GM18508 (cell line): ENCODE results near the gene LHFPL4.

Experiments
- ATAC-seq: cut with Tn5 transposase; IDR thresholded peaks from one replicate; pipeline ENCODE4 v1.9.1; 2021; ENCODE audit warnings: moderate number of reproducible peaks; ENCODE audit not compliant: insufficient read depth, unreplicated experiment

LHFPL4 gene

GRCh38 chr3:9485248-9485647 is 68.4 kb downstream of the LHFPL4 start:
- no peak for ATAC-seq

DNA sequence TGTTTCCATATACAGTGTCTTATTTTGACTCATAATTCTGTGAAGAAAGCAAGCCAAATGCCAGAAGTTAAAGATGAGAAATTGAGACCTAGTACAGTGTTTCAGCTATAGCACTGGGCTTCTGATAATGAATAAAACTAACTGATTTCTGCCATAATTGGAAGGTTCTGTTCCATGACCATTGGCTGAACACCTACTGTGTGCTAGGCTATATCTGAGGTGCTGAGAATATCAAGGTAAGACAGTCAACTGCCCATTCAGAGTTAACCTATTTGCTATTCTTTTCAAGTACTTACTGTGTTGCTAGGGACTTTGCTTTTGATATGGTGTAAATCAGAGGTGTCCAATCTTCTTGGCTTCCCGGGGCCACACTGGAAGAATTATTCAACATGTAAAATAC is 73.4 kb downstream of the LHFPL4 start:
- no peak for ATAC-seq

GRCh38 chr3:9476935-9477334 is 76.7 kb downstream of the LHFPL4 start:
- ATAC-seq, result no peak

DNA sequence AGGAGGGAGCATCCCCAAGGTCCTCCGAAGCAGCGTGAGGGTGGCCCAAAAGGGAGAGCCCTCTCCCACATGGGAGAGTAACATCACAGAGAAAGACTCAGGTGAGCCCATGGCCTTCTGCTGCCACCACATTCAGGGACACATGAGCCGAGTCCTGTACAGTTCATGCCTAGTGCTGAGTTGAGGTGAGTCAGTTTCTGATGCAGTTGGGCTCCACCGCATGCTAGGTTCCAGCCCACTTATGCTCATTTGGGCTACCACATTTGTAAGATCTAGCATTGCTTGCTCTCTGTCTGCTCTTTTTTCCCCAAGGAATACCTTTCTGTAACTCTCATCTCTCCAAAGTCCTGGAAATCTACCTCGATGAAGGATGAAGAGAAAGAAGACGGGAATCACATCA is 79.1 kb downstream of the LHFPL4 start:
- no peak for ATAC-seq

GRCh38 chr3:9473496-9474065 is 80.0 kb downstream of the LHFPL4 start:
- no peak for ATAC-seq

GRCh38 chr3:9469986-9470385 is 83.6 kb downstream of the LHFPL4 start:
- no peak for ATAC-seq

DNA sequence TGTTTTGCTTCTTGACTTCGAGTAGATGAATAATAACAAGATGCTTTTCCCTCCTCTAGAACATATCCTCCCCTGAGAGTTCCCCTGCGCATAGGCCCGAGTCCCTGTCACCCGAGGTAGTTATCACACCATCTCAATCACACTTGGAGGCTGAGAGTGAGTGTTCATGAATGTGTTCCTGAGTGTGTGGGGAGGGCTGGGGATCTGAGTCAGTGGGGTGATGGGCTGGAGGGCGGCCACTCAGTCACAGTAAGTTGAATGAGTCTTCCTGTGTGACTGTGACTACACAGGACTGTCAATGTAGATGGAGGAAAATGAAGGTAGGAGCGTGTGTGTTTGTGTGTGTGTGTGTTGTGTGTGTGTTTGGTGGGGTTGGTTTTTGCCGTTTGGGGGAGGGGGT is 85.2 kb downstream of the LHFPL4 start:
- ATAC-seq, result no peak

GRCh38 chr3:9467451-9467850 is 86.2 kb downstream of the LHFPL4 start:
- no peak for ATAC-seq

DNA sequence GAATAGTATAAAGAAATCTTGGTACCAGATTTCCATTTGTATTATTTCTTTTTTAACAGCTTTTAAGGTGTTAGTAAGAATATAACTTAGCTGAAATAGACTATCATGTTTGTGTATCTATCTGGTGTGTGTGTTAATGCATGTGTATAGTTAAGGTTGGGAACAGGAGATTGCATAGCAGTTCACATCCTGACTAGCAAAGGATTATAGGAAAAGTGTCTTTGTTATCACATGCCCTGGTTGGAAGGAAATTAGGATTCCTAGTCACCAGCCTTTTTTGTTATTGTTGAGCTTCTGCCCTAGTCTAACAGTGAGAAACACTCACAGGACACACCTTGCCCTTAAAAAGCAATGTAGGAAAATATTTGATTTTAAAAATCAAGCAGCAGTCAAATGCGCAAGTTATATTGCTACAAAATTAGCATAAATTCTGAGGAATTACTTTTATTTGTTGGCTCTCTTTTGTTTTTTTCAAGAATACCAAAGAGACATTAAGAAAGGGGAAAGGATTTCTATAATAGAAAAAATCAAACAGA is 98.0 kb downstream of the LHFPL4 start:
- no peak for ATAC-seq

GRCh38 chr3:9452417-9452816 is 101.2 kb downstream of the LHFPL4 start:
- ATAC-seq, result no peak

GRCh38 chr3:9450991-9451390 is 102.6 kb downstream of the LHFPL4 start:
- no peak for ATAC-seq

DNA sequence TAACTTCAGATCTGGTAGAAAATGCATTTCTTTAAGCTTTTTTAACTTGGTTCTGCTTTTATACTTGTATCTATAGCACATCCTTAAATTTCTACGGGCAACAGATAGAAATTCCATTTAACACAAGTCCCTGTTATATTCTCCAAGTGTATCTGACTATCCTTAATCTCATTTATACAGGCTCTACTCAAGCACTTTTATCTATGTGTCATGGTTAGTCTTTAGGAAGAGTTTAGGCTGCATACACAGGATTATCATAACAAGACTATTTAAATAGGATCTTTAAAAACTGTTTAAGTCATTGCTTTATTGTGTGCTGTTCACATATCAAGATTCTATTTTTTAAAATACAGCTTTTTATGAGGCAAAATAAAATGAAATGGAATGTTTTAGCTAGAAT is 103.5 kb downstream of the LHFPL4 start:
- ATAC-seq, result no peak

DNA sequence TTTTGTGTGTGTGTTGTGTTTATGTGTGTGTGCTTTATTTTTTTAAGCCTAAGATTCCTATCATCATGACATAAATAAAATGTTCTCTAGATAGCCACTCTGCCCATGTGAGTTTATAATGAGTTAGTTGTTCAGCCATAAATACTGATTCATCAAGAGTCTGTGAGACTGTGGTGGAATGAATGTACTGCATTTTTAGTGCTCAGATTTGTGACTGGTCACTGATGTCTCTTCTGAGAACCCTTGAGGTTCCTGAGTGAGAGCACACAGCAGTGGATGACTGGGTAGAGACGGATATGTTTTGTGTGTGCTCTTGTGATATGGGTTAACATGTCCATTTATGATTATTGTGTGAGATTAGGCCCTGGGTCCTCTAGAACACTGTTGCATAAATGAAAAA is 105.0 kb downstream of the LHFPL4 start:
- ATAC-seq, result no peak
